Adrenal gland (tissue), 5 donors: ENCODE measurements around the gene ARFGEF3.

ENCODE experiments used
- POLR2A ChIP-seq, 2 donors: fragments of 450-650 bp; IDR thresholded peaks; one replicate each; pipeline ENCODE4 v1.6.1; 2017; ENCODE audit warnings: antibody characterized with exemption in 2 of 2, mild to moderate bottlenecking in 2 of 2, moderate library complexity in 1 of 2
- TF ChIP-seq, protein P1 (sequence below), 6 experiments: fragments of 450-650 bp in 4 of 6; fragments of 200-600 bp in 2 of 6; sonication (generic) in 1 of 6; IDR thresholded peaks; 1 replicate in 5 of 6; 2 replicates in 1 of 6; pipeline versions ENCODE4 v1.5.1 to v1.8.0; 2016 to 2021; ENCODE audit warnings: antibody characterized with exemption in 6 of 6, mild to moderate bottlenecking in 2 of 6, moderate library complexity in 1 of 6
- donor health status: DM: no; HTN: no; CAD: no.

GRCh38 chr6:138145402-138145801, 16.3 kb upstream of the ARFGEF3 start:
- TF ChIP-seq POLR2A (IDR thresholded peaks at IDR 0.05) = no peak
- TF ChIP-seq, protein P1, sequence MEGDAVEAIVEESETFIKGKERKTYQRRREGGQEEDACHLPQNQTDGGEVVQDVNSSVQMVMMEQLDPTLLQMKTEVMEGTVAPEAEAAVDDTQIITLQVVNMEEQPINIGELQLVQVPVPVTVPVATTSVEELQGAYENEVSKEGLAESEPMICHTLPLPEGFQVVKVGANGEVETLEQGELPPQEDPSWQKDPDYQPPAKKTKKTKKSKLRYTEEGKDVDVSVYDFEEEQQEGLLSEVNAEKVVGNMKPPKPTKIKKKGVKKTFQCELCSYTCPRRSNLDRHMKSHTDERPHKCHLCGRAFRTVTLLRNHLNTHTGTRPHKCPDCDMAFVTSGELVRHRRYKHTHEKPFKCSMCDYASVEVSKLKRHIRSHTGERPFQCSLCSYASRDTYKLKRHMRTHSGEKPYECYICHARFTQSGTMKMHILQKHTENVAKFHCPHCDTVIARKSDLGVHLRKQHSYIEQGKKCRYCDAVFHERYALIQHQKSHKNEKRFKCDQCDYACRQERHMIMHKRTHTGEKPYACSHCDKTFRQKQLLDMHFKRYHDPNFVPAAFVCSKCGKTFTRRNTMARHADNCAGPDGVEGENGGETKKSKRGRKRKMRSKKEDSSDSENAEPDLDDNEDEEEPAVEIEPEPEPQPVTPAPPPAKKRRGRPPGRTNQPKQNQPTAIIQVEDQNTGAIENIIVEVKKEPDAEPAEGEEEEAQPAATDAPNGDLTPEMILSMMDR (IDR thresholded peaks at IDR 0.05) = no peak
